ENCODE measurements around the gene CAMK2B.
"Not testable (repeated sequence)": the region's sequence is repeated elsewhere in the genome, so short reads cannot be mapped to it uniquely, and the experiment has no call there.

Gene CAMK2B

DNA sequence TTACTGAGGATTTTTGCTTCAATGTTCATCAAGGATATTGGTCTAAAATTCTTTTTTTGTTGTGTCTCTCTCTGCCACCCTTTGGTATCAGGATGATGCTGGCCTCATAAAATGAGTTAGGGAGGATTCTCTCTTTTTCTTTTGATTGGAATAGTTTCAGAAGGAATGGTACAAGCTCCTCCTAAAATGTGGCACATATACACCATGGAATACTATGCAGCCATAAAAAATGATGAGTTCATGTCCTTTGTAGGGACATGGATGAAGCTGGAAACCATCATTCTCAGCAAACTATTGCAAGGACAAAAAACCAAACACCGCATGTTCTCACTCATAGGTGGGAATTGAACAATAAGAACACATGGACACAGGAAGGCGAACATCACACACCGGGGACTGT is 125.2 kb downstream of the CAMK2B start:
- not testable (repeated sequence) for FAIRE-seq; DNase-seq (ENCODE audit: insufficient read length, low spot score)

GRCh38 chr7:44197474-44197873 is 127.9 kb downstream of the CAMK2B start:
- DNase-seq (ENCODE audit: insufficient read length, low spot score) = no peak
- no peak for FAIRE-seq

DNA sequence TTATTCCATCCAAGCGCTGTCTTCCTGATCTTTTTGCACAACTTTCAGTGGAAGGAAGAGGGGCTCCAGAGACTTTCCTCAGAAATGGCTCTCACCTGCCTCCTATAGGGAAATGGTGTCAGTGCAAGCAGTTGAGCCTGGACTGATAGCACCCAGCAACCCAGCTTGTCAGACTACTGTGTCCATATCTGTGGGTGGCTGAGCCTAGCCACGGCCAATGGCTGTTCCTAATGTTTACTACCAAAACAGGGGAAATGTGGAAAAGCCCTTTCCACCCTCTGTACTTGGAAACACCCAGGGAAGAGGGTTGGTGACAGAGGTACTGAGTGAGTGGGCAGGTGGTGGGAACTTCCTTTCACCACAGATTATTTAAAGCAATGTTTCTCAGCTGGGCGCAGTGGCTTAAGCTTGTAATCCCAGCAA is 128.9 kb downstream of the CAMK2B start:
- FAIRE-seq = peak; percentile 60

DNA sequence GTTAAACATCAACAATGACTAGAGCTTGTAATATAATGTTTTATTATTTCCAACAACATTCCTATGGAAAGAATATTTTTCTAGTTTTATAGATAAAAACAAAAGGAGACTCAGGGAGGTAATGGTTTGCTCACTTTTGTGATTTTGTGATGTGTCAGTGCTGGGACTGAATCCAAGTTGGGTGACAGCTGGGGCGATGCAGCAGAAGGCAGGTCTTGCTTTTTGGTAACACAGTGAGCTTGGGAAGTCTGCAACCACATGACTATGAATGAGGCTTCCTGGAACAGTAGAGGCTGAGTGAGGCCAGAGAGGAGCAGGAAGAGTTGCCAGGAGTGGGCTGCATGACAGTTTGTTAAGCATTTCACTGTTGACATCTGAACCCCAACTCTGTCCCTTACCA is 129.5 kb downstream of the CAMK2B start:
- no peak for FAIRE-seq

More for the DNA sequence above, 128.9 kb downstream of the CAMK2B start:
- peak; percentile 73 for DNase-seq (ENCODE audit: insufficient read length, low spot score)

DNA sequence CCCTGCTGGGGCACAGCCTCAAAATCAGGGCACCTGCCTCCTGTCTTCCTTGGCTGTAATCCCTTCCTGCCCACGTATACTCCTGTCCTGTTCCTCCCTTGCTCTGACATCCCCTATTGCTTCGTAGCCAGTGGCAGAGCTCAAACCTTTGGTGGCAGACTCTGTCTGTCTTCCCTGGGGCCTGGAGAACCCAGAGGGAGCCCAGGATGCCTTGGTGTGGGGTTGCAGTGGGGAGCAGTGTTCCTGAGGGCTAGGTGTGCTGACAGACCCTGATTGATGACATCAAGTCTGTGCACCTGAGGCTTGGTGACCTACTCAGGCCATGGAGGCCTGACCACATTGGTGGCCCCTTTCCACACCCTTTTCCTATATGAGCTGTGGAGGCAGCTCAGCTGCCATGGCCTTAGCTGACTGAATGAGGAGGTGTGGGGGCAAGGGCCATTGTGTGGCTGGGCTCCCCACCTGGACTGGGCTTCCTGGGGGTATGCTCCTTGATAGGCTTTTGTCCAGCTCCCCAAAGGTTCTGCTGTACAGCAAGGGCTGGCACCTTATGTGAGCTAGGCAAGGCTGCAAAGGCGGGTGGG is 130.7 kb downstream of the CAMK2B start:
- FAIRE-seq (no peak), DNase-seq (ENCODE audit: insufficient read length, low spot score) (no peak)

More for the DNA sequence above, 129.5 kb downstream of the CAMK2B start:
- DNase-seq (ENCODE audit: insufficient read length, low spot score) = no peak

DNA sequence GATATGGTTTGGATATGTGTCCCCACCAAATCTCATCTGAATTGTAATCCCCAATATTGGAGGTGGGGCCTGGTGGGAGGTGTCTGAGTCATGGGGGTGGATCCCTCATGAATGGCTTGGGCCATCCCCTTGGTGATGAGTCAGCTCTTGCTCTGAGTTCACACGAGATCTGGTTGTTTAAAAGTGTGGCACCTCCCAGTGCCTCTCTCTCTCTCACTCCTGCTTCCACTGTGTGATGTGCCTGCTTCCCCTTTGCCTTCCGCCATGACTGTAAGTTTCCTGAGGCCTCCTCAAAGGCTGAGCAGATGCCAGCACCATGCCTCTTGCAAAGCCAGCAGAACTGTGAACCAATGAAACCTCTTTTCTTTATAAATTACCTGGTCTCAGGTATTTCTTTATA is 131.3 kb downstream of the CAMK2B start:
- no peak for DNase-seq (ENCODE audit: insufficient read length, low spot score)
- FAIRE-seq = no peak

DNA sequence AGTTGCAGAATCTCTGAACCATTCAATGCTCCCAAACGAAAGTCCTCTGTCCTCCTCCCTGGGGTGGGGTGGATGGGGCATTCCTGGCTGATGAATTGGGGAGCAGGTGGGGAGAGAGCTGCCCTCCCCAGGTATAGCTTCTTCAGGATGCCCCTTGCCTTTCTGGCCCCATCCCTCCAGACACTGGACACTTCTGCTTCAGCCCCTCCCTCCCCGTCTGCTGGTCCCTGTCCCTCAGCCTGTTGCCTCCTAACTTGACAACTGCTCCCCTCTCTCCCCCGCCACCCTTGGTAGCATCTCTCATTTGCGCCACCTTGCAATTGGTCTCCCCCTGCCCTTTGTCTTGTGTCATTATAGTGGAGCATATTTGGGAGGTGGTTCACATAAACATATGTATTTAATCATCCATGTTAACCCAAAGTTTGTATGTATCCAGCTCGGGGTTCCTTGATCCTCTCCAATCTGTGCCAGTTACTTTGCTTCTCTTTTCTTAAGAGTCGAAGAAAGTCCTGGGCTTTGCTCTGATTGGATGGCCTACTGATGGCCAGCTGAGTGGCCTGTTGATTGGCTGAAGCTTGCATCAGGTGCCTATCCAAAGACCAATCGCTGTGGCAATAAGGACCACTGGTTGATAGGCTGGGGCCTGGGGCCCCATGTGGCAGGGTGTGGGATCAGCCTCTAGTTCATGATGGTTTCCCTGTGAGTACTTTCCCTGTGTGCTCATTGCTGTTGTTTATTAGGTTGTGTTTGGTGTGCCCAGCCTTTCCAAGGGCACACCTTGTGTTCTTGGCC is 132.2 kb downstream of the CAMK2B start:
- FAIRE-seq (no peak), DNase-seq (ENCODE audit: insufficient read length, low spot score) (no peak)

DNA sequence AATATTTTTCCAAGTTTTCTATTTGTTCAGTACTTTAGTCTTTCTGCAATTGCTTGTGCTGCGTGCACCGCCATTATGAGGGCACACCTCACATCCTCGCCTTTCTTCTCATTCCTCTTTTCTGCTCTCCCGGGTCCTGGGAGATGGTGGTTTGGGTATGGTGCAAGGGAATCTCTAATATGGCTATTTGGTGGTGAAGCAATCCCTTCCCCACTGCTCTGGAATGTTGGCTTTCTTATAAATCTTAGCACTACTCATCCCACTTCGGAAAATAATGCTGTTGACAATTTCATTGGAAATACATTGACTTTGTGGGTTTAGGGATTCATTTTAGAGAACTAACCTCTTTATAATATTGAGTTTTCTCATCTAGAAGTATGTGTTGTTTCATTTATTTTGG is 134.2 kb downstream of the CAMK2B start:
- no peak for FAIRE-seq
- no peak for DNase-seq (ENCODE audit: insufficient read length, low spot score)

GRCh38 chr7:44189993-44190872 is 135.2 kb downstream of the CAMK2B start:
- no peak for DNase-seq (ENCODE audit: insufficient read length, low spot score)
- no peak for FAIRE-seq

DNA sequence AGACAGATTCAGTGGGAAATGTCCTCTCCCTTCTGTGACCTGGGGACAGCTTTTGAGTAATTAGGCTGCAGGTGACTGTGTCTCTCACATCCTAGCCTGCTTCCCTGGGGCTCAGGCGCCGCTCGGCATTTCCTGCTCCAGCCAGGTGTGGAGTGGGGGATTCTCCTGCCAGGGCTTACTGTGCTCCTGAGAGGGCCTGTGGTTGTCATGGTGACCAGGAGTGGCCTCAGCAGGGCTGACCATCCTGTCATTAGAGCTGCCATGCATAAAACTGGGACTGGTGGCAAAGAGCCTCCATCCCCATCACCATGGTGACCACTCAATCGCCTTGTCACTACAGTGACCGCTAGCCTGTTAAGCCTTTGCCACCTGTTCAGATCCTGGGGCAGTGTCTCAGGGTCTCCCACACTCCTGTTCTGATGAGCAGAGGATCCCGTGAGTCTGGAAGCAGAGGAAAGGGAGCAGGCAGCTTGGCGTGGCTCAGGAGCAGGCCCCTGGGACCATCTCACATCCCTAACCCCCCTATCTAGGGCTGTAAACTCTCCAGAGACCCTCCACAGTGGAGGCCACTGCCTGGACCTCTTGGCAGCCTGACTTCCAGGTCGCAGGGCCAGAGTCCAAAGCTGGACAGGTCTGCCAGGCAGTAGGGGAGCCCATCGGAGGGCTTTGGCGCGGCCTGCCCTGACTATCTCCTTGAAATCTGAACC is 136.0 kb downstream of the CAMK2B start, which contains the start of gene GCK:
Gene GCK, minus strand, starts transcription at position 154 of the 707 bp plus-strand sequence. CDS start 486 bp downstream, outside the sequence.
- DNase-seq (ENCODE audit: insufficient read length, low spot score) = no peak
- no peak for FAIRE-seq

GRCh38 chr7:44188480-44189225 is 136.7 kb downstream of the CAMK2B start:
- no peak for FAIRE-seq
- no peak for DNase-seq (ENCODE audit: insufficient read length, low spot score)

DNA sequence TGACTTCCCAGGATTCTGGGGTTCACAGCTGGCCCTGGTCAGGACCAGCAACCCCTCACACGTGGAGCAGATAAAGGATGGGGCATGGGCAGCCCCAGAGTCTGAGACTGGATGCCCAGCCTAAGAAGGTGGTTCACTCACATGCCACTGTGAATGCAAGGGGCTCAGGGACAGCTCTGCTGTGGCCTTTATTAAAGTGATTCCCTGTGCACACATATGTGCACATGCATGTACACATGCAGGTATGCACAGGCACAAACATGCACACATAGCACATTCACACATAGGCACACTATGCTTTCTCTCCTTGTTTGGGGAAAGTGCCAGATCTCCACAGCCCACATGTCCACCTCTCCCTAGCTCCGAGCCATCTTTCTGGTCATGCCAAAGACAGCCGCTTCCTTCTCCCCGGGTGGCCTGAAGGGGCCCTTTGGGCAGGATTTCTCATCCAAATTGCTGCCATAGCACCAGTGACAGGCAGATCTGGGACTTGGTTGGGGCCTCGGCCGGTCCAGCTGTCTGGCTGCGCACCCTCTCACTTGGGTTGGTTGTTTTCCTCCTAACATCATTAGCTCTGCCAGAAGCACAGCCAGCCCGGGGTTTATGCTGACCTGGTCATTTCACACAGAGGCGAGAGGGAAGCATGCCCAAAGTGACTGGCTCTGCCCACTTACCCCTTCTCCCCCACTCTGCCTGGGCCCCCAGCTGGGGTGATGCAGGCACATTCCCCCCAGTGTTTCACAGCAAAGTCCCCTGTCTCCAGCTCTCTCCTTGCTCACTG is 137.6 kb downstream of the CAMK2B start:
- FAIRE-seq = no peak
- DNase-seq (ENCODE audit: insufficient read length, low spot score) = no peak

- FAIRE-seq (no peak), DNase-seq (ENCODE audit: insufficient read length, low spot score) (no peak)
Measured at GRCh38 chr7:44186736-44187135, 138.7 kb downstream of the CAMK2B start.

DNA sequence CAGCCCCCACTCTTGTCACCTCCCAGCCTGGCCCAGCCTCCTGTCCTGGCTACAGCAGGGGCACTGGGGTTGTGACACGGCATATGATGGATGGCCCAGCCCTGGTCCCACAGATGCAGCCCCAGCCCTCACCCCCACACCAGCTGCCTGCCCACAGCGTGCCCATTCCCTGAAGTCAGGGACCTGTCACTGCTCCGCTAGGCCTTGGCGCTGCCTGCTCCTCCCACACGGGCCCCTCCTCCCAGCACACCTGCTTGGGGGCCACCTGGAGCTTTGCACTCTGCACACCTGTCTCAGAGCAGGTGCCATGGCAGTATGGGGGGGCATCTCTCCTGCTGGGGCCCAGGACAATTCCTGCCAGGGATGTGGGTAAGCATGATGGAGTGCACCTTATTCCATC is 139.7 kb downstream of the CAMK2B start:
- no peak for FAIRE-seq
- no peak for DNase-seq (ENCODE audit: insufficient read length, low spot score)

GRCh38 chr7:44184873-44185446 is 140.4 kb downstream of the CAMK2B start:
- no peak for FAIRE-seq
- no peak for DNase-seq (ENCODE audit: insufficient read length, low spot score)

DNA sequence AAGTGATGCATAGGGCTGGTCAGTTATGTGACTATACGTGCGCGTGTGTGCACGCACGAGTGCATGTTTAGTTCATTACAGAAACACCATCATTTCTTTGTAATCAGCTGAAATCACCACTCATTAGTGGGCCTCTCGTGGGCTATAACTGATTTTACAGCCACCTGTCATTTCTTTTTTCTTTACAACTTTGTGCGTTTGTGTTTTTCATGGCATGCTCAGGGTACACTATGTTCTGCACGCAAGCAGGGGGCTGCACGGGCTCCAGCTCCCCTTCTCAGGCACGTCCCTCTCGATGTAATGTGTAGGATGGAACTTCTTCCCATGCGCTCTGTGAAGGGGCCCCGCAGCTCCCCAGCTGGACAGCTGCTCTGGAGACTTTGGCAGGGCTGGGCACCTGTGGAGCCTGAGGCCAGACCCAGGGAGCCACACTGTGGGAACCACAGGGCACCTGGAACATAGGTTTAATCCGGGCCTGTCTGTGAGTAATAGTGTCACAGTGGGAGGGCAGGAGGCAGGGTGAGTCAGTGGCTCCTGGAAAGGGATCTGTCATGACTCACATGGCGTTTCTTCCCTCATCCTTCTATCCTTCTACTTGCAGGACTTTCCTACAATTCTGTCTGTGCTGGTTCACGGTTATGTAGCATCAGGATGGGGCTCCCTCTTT is 141.1 kb downstream of the CAMK2B start:
- FAIRE-seq (peak; percentile 94), DNase-seq (ENCODE audit: insufficient read length, low spot score) (peak; percentile 71)

- DNase-seq (ENCODE audit: insufficient read length, low spot score) = no peak
- FAIRE-seq = no peak
Measured at GRCh38 chr7:44183386-44183785, 142.0 kb downstream of the CAMK2B start.

DNA sequence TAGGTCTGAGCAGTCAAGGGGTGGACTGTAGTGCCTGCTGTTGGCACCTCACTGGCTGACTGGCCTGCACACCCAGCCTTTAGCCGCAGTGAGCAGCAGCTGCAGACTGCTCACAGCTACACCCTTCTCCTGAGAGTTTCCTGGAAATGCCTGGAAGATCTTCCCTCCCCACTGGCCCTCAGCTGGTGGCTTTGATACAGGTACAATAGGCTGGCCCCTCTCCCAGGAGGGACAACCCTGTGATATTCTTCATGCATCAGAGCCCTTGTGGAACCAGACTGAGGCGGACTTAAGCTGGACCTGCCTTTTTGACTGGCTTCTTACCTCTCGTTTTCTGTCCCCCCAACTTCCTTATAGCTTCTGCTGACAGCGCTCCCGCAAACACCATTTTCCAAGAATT is 142.6 kb downstream of the CAMK2B start:
- DNase-seq (ENCODE audit: insufficient read length, low spot score) (no peak), FAIRE-seq (no peak)

All from HTR-8/SVneo (cell line).